Measurements from ENCODE around the gene ATP8B2. TPM values are rescaled to one million over a fixed set of nuclear protein-coding genes. Genes with fewer than 3 reads are reported as not detected.

Gene ATP8B2
- polyA plus RNA-seq, 1 of the 3 experiments (the other 2 are of a cell fraction), result 50.7 TPM

- POLR2A ChIA-PET, result no interaction called here
These were observed 54.0 kb downstream of the ATP8B2 start for GRCh38 chr1:154379301-154379700.

More at GRCh38 chr1:154379301-154379700, 54.0 kb downstream of the ATP8B2 start:
- H4K20me1 ChIP-seq (ENCODE audit: insufficient read depth), result no peaks in the 10 kb centered on the region
- no peak overlapping the region for H3K27ac ChIP-seq (ENCODE audit: low read depth in 2 of 2, low read length in 1 of 2)
- DNase-seq, result no peak
- WGBS (ENCODE audit: low lambda C conversion rate), result 72% methylated on average over 13 of the region's 16 CpGs
- no peaks in the 10 kb centered on the region for H3K27me3 ChIP-seq (ENCODE audit: insufficient read depth)
- no peaks in the 10 kb centered on the region for H3K4me1 ChIP-seq (ENCODE audit: control insufficient read depth in 1 of 2, insufficient read depth in 2 of 2, low read depth in 1 of 2, low read length in 1 of 2)
- no peaks in the 10 kb centered on the region for H3F3A ChIP-seq (replicated peaks; ENCODE audit: insufficient read depth)
- no peaks in the 10 kb centered on the region for H3K79me2 ChIP-seq (ENCODE audit: insufficient read depth)
- no peak overlapping the region for H3K4me3 ChIP-seq (ENCODE audit: low read depth in 2 of 2, low read length in 1 of 2)
- no peaks in the 10 kb centered on the region for H3K9me2 ChIP-seq
- TF ChIP-seq JUND (IDR thresholded peaks at IDR 0.05), result no peak
- no peak for TF ChIP-seq IRF3 (IDR thresholded peaks at IDR 0.05; ENCODE audit: low read depth, low read length)
- TF ChIP-seq NFIC (IDR thresholded peaks at IDR 0.05; ENCODE audit: borderline replicate concordance), result no peak
- no peak for TF ChIP-seq FOXJ3 (CRISPR knock-in tag; IDR thresholded peaks at IDR 0.05)
- TF ChIP-seq ZBTB33 (IDR thresholded peaks at IDR 0.05; ENCODE audit: borderline replicate concordance, low read depth), result no peak
- no peak for TF ChIP-seq PBX3 (IDR thresholded peaks at IDR 0.05)
- no peak for TF ChIP-seq TEAD4 (IDR thresholded peaks at IDR 0.05; ENCODE audit: borderline replicate concordance, insufficient read depth)
- no peak for TF ChIP-seq POLR2AphosphoS5 (IDR thresholded peaks at IDR 0.05; ENCODE audit: low read depth, low read length)
- TF ChIP-seq CHD2 (IDR thresholded peaks at IDR 0.05; ENCODE audit: low read length, partially characterized antibody), result no peak
- TF ChIP-seq REST (IDR thresholded peaks at IDR 0.05; ENCODE audit: low read depth, low read length), result no peak
- H3K4me2 ChIP-seq, result no peak overlapping the region
- CTCF ChIA-PET, result no interaction called here
- H3K9ac ChIP-seq, result no peak overlapping the region
- no peaks in the 10 kb centered on the region for H3K36me3 ChIP-seq (replicated peaks in 1 of 2; ENCODE audit: control insufficient read depth in 1 of 2, insufficient read depth in 2 of 2, low read length in 1 of 2)
- no peak overlapping the region for H2AFZ ChIP-seq (ENCODE audit: low read depth)
- no peaks in the 10 kb centered on the region for H3K9me3 ChIP-seq
